Parathyroid adenoma (tissue), 2 donors: ENCODE results near the gene HOGA1.

Source experiments
- H2AFZ ChIP-seq: fragments of 300-600 bp; sonication (generic); one replicate; pipeline ENCODE4 v1.7.0; 2017; ENCODE audit warnings: antibody characterized with exemption, mild to moderate bottlenecking
- H3K27ac ChIP-seq: fragments of 300-600 bp; sonication (generic); one replicate; pipeline ENCODE4 v1.7.0; 2017
- H3K27me3 ChIP-seq: fragments of 300-600 bp; sonication (generic); one replicate; pipeline ENCODE4 v1.7.0; 2017; ENCODE audit warnings: low read length; ENCODE audit not compliant: control insufficient read depth, insufficient read depth
- H3K36me3 ChIP-seq: fragments of 300-600 bp; sonication (generic); one replicate; pipeline ENCODE4 v1.7.0; 2017; ENCODE audit warnings: low read length; ENCODE audit not compliant: control insufficient read depth, insufficient read depth
- H3K4me1 ChIP-seq: fragments of 300-600 bp; sonication (generic); one replicate; pipeline ENCODE4 v1.7.0; 2017; ENCODE audit warnings: control low read depth
- H3K4me2 ChIP-seq: fragments of 300-600 bp; sonication (generic); one replicate; pipeline ENCODE4 v1.7.0; 2017; ENCODE audit warnings: low read length
- H3K4me3 ChIP-seq: fragments of 300-600 bp; sonication (generic); one replicate; pipeline ENCODE4 v1.7.0; 2017; ENCODE audit warnings: low read depth, low read length
- H3K79me2 ChIP-seq: fragments of 300-600 bp; sonication (generic); one replicate; pipeline ENCODE4 v1.7.0; 2017; ENCODE audit warnings: control low read depth
- H3K9ac ChIP-seq: fragments of 300-600 bp; sonication (generic); one replicate; pipeline ENCODE4 v1.7.0; 2017; ENCODE audit warnings: mild to moderate bottlenecking
- H3K9me3 ChIP-seq: fragments of 300-600 bp; sonication (generic); one replicate; pipeline ENCODE4 v1.7.0; 2017; ENCODE audit warnings: low read length; ENCODE audit not compliant: control insufficient read depth
- TF ChIP-seq, protein P1 (sequence below): fragments of 300-600 bp; sonication (generic); IDR thresholded peaks from one replicate; pipeline ENCODE4 v1.7.0; 2017; ENCODE audit warnings: antibody characterized with exemption, mild to moderate bottlenecking
- donor health status: primary hyperparathyroidism.

Gene HOGA1

DNA sequence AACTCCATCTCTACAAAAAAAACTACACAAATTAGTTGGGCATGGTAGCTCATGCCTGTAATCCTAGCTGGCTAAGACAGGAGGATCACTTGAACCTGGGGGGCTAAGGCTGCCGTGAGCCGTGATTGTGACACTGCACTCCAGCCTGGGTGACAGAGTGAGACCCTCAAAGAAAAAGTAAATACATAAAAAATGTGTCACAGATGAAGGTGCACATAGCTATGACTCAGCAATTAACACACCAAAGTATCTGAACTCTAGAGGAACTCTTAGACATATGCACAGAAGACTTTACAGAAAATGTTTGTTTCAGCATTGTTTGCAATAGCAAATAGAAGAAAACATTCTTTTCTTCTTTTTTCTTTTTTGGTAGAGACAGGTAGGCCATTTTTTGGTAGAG lies 13.6 kb downstream of the HOGA1 start:
- TF ChIP-seq, protein P1, sequence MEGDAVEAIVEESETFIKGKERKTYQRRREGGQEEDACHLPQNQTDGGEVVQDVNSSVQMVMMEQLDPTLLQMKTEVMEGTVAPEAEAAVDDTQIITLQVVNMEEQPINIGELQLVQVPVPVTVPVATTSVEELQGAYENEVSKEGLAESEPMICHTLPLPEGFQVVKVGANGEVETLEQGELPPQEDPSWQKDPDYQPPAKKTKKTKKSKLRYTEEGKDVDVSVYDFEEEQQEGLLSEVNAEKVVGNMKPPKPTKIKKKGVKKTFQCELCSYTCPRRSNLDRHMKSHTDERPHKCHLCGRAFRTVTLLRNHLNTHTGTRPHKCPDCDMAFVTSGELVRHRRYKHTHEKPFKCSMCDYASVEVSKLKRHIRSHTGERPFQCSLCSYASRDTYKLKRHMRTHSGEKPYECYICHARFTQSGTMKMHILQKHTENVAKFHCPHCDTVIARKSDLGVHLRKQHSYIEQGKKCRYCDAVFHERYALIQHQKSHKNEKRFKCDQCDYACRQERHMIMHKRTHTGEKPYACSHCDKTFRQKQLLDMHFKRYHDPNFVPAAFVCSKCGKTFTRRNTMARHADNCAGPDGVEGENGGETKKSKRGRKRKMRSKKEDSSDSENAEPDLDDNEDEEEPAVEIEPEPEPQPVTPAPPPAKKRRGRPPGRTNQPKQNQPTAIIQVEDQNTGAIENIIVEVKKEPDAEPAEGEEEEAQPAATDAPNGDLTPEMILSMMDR, result no peak
- Histone ChIP-seq H2AFZ (no peak overlapping the region), H3K36me3 (no peaks in the 10 kb centered on the region), H3K9me3 (no peaks in the 10 kb centered on the region), H3K9ac (no peak overlapping the region), H3K4me2 (no peak overlapping the region), H3K27ac (no peak overlapping the region), H3K4me1 (no peaks in the 10 kb centered on the region), H3K4me3 (no peak overlapping the region), H3K79me2 (peaks cover 3% of the 10 kb centered on the region), H3K27me3 (no peaks in the 10 kb centered on the region)

DNA sequence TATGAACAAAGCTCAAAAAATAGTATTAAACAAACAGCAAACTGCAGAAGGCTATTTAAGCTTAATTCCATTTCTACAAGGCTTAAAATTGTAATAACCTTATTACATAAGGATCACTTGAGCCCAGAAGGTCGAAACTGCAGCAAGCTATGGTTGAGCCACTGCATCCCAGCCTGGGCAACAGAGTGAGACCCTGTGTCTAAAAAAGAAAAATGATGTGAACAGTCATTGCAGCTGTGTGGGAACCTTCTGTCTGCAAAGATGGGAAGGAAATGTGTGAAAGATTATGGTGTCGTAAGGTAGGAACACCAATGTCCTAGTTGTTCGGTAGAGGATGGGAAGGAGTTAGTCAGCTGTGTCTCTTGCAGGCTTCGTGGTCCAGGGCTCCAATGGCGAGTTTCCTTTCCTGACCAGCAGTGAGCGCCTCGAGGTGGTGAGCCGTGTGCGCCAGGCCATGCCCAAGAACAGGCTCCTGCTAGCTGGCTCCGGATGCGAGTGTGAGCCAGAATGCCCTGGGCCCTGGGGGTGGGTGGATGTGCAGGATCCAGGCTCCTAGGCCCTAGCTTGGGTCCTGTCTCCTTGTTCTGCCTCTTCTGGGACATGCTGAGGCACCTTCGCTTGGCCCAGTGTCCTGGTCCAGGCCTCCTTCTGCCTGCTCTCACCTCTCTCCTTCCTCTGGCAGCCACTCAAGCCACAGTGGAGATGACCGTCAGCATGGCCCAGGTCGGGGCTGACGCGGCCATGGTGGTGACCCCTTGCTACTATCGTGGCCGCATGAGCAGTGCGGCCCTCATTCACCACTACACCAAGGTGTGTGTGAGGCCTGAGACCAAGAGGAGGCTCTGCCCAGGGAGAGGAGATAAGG lies 14.4 kb downstream of the HOGA1 start:
- no peak overlapping the region for H3K27ac ChIP-seq

DNA sequence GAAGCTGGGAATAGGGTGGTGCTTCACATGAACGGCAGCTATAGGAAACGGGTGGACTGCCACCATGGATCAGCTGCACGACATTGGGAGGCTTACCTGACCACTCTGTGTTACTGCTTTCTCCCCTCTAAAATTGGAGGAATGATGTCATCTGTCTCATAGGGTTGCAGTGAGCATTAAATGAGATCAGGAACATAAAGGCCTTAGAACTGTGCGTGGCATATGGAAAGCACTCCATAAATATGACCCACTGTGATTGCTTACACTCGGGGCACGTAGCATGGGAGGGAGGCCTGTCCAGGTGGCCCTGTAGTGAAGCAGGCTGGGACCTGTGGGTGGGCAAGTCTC lies 15.1 kb downstream of the HOGA1 start:
- TF ChIP-seq, protein P1, result no peak

More for the DNA sequence above, 14.4 kb downstream of the HOGA1 start:
- Histone ChIP-seq H3K79me2 (peaks cover 3% of the 10 kb centered on the region), H3K36me3 (no peaks in the 10 kb centered on the region), H2AFZ (no peak overlapping the region), H3K9ac (no peak overlapping the region), H3K9me3 (no peaks in the 10 kb centered on the region), H3K27me3 (no peaks in the 10 kb centered on the region), H3K4me2 (no peak overlapping the region), H3K4me1 (no peaks in the 10 kb centered on the region), H3K4me3 (no peak overlapping the region)
- TF ChIP-seq, protein P1, result no peak

DNA sequence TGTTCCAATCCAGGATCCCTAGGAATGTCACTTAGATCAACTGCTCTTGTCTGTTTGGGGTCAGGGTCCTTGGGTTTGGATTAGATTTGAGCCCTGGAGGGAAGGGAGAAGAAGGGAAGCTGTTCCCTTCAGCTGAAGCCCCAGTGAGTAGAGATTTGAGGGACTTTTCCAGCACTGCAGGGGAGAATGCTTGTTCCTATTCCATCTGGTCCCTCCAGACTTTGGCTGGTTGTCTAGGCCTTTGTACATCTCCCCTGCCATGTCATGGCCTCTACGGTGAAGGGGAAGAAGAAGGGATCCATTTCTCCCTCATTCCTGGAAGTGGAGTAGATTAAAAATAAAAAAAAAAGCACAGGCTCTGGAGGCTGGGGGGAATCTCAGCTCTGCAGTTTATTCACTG lies 16.4 kb downstream of the HOGA1 start:
- TF ChIP-seq, protein P1, result no peak
- no peak overlapping the region for H3K4me2 ChIP-seq
- no peak overlapping the region for H3K27ac ChIP-seq
- no peaks in the 10 kb centered on the region for H3K36me3 ChIP-seq
- H3K9ac ChIP-seq, result no peak overlapping the region
- no peak overlapping the region for H2AFZ ChIP-seq
- no peak overlapping the region for H3K4me3 ChIP-seq
- H3K79me2 ChIP-seq, result peaks cover 3% of the 10 kb centered on the region
- no peaks in the 10 kb centered on the region for H3K4me1 ChIP-seq
- H3K9me3 ChIP-seq, result no peaks in the 10 kb centered on the region
- no peaks in the 10 kb centered on the region for H3K27me3 ChIP-seq

More for the DNA sequence above, 15.1 kb downstream of the HOGA1 start:
- Histone ChIP-seq H3K4me2 (no peak overlapping the region), H3K9me3 (no peaks in the 10 kb centered on the region), H3K27me3 (no peaks in the 10 kb centered on the region), H3K79me2 (peaks cover 3% of the 10 kb centered on the region), H3K4me1 (no peaks in the 10 kb centered on the region), H3K36me3 (no peaks in the 10 kb centered on the region), H3K27ac (no peak overlapping the region), H3K9ac (no peak overlapping the region), H2AFZ (no peak overlapping the region), H3K4me3 (no peak overlapping the region)
